Pancreas (tissue), 10 donors: ENCODE results near the gene IL36RN. TPM values are rescaled to one million over a fixed set of nuclear protein-coding genes. Genes with fewer than 3 reads are reported as not detected.

ENCODE experiments used
- ATAC-seq, 4 donors: fragments of 200-7000 bp; cut with Tn5 transposase; one replicate each; pipeline versions ENCODE4 v1.8.0 to v1.9.1; 2020; ENCODE audit warnings: mild to moderate bottlenecking in 4 of 4, moderate library complexity in 4 of 4
- DNase-seq, 6 donors: peaks; one replicate each; pipeline ENCODE4 v3.0.0-alpha.2; 2020
- FAIRE-seq: peaks from 2 replicates; lab custom pipeline; 2012; peaks lifted over from hg19 to GRCh38; lab: Jason Lieb, UNC
- H3K27ac ChIP-seq, 4 donors: fragments of 200-600 bp; sonication (generic); 1 replicate in 3 of 4; 2 replicates in 1 of 4; pipeline versions ENCODE4 v1.5.0 to v1.8.0; 2020
- H3K27me3 ChIP-seq, 4 donors: fragments of 200-600 bp; one replicate each; pipeline ENCODE4 v1.8.0; 2021
- H3K36me3 ChIP-seq, 3 donors: fragments of 200-600 bp; sonication (generic) in 1 of 3; one replicate each; pipeline versions ENCODE4 v1.5.0 to v1.8.0; 2020 to 2021
- H3K4me1 ChIP-seq, 3 donors: fragments of 200-600 bp; one replicate each; pipeline ENCODE4 v1.8.0; 2021
- H3K4me3 ChIP-seq, 4 donors: fragments of 200-600 bp; sonication (generic) in 2 of 4; one replicate each; pipeline versions ENCODE4 v1.5.0 to v1.8.0; 2020 to 2021
- H3K9me3 ChIP-seq, 4 donors: fragments of 200-600 bp; one replicate each; pipeline ENCODE4 v1.8.0; 2021
- CTCF ChIP-seq, 4 donors: fragments of 200-600 bp; sonication (generic) in 3 of 4; IDR thresholded peaks; one replicate each; pipeline versions ENCODE4 v1.5.0 to v1.8.0; 2021; ENCODE audit warnings: antibody characterized with exemption in 4 of 4
- WGBS, 2 donors: extraction: QIAGEN DNeasy Blood & Tissue Kit; methylation state at CpG; one replicate each; pipeline ENCODE4 v1.1.7; 2013; 5-methylcytosine and 5-hydroxymethylcytosine counted together
- intact Hi-C, 3 donors: fragments of 100-400 bp; cut with DNase I; formaldehyde crosslinking; loops; one replicate each; pipeline versions ENCODE4 v1.11.1 to v1.14.2; 2022
- polyA plus RNA-seq, 2 donors: library from polyadenylated mRNA; stranded (reverse); fragments of 200-250 nt; gene quantifications; one replicate each; pipeline ENCODE4 v1.2.3, GENCODE V29; 2013
- total RNA-seq, 6 donors: library from RNA; stranded (reverse); fragmentation: NEBNext Ultra II Directional in 4 of 6; extraction: Animal tissue kit (Norgen Biotek cat#: 25700) in 4 of 6; gene quantifications; one replicate each; pipeline versions ENCODE4 v1.2.1 to v1.2.4, GENCODE V29; 2021 to 2023
- donor health status: healthy with polysubstance abuse.
- donor health status: DM: no; HTN: no; CAD: no; lungs with moderate emphysema.
- donor health status: DM: no; HTN: no; CAD: no.
- donor health status: control.
- donor health status: control.
- donor health status: Bipolar disorder and iron deficiency.
- donor health status: DM: yes; HTN: yes; CAD: no.
- donor health status: DM: no; HTN: no; CAD: no.
- donor health status: DM: no; HTN: no; CAD: no.
- donor health status: DM: yes; HTN: yes; CAD: no.

IL36RN gene
- total and polyA plus RNA-seq, 8 donors: not detected

- no peak overlapping the region for H3K27ac ChIP-seq
- no peak overlapping the region for H3K4me3 ChIP-seq
- H3K27me3 ChIP-seq: no peaks in the 10 kb centered on the region
- intact Hi-C loops: no loop called here
- H3K36me3 ChIP-seq: no peaks in the 10 kb centered on the region
- TF ChIP-seq CTCF (IDR thresholded peaks at IDR 0.05): no peak
- 89 to 92% methylated on average over 2 of the region's 2 CpGs for WGBS, 2 donors
- no peak for FAIRE-seq
- no peak for DNase-seq
- H3K9me3 ChIP-seq: no peaks in the 10 kb centered on the region
- H3K4me1 ChIP-seq: no peaks in the 10 kb centered on the region
- ATAC-seq: no peak
These were observed 43.3 kb upstream of the IL36RN start for GRCh38 chr2:113015655-113016054.

- H3K27me3 ChIP-seq: no peaks in the 10 kb centered on the region
- H3K36me3 ChIP-seq: no peaks in the 10 kb centered on the region
- no peak overlapping the region for H3K4me3 ChIP-seq
- FAIRE-seq: no peak
- DNase-seq: no peak
- intact Hi-C loops: no loop called here
- H3K9me3 ChIP-seq: no peaks in the 10 kb centered on the region
- no peak overlapping the region for H3K27ac ChIP-seq
- WGBS, 2 donors: 47 to 67% methylated on average over 3 of the region's 3 CpGs
- H3K4me1 ChIP-seq: no peaks in the 10 kb centered on the region
- no peak for ATAC-seq
- no peak for TF ChIP-seq CTCF (IDR thresholded peaks at IDR 0.05)
These were observed 40.5 kb upstream of the IL36RN start for GRCh38 chr2:113018509-113018908.

- H3K4me3 ChIP-seq: no peak overlapping the region
- TF ChIP-seq CTCF (IDR thresholded peaks at IDR 0.05): no peak
- no peaks in the 10 kb centered on the region for H3K4me1 ChIP-seq
- H3K9me3 ChIP-seq: no peaks in the 10 kb centered on the region
- DNase-seq: no peak
- FAIRE-seq: no peak
- intact Hi-C loops: no loop called here
- no peak overlapping the region for H3K27ac ChIP-seq
- H3K27me3 ChIP-seq: peaks cover 0 to 3% (median 0%) of the 10 kb centered on the region in 4 donors
- WGBS, 2 donors: 48 to 49% methylated on average over 4 of the region's 4 CpGs
- no peaks in the 10 kb centered on the region for H3K36me3 ChIP-seq
- no peak for ATAC-seq
These were observed 37.7 kb upstream of the IL36RN start for GRCh38 chr2:113021312-113021711.

- FAIRE-seq: no peak
- no peak for DNase-seq
- WGBS, 2 donors: 79 to 81% methylated on average over 2 of the region's 2 CpGs
- no peak for TF ChIP-seq CTCF (IDR thresholded peaks at IDR 0.05)
- H3K36me3 ChIP-seq: no peaks in the 10 kb centered on the region
- H3K4me1 ChIP-seq: no peaks in the 10 kb centered on the region
- H3K9me3 ChIP-seq: no peaks in the 10 kb centered on the region
- no peak overlapping the region for H3K27ac ChIP-seq
- H3K4me3 ChIP-seq: no peak overlapping the region
- ATAC-seq: no peak
- H3K27me3 ChIP-seq: peaks cover 0 to 3% (median 0%) of the 10 kb centered on the region in 4 donors
- intact Hi-C loops: no loop called here
These were observed 34.2 kb upstream of the IL36RN start for GRCh38 chr2:113024764-113025163.

- no peak for TF ChIP-seq CTCF (IDR thresholded peaks at IDR 0.05)
- Histone ChIP-seq H3K4me3 (no peak overlapping the region), H3K4me1 (no peaks in the 10 kb centered on the region), H3K36me3 (no peaks in the 10 kb centered on the region), H3K9me3 (no peaks in the 10 kb centered on the region), H3K27me3 (peaks cover 0 to 3% (median 0%) of the 10 kb centered on the region in 4 donors), H3K27ac (no peak overlapping the region)
- no peak for ATAC-seq
- intact Hi-C loops: no loop called here
- 52 to 53% methylated on average over 2 of the region's 2 CpGs for WGBS, 2 donors
- FAIRE-seq: no peak
- DNase-seq: no peak
These were observed 33.3 kb upstream of the IL36RN start for GRCh38 chr2:113025737-113026136.
